Pancreas (tissue), 10 donors: Measurements from ENCODE around the gene TCEAL6. TPM values are rescaled to one million over a fixed set of nuclear protein-coding genes. Genes with fewer than 3 reads are reported as not detected.
"Not testable (repeated sequence)": the region's sequence is repeated elsewhere in the genome, so short reads cannot be mapped to it uniquely, and the experiment has no call there.

ENCODE experiments used
- ATAC-seq, 4 donors: fragments of 200-7000 bp; cut with Tn5 transposase; one replicate each; pipeline versions ENCODE4 v1.8.0 to v1.9.1; 2020; ENCODE audit warnings: mild to moderate bottlenecking in 4 of 4, moderate library complexity in 4 of 4
- DNase-seq, 6 donors: peaks; one replicate each; pipeline ENCODE4 v3.0.0-alpha.2; 2020
- FAIRE-seq: peaks from 2 replicates; lab custom pipeline; 2012; peaks lifted over from hg19 to GRCh38; lab: Jason Lieb, UNC
- H3K27ac ChIP-seq, 4 donors: fragments of 200-600 bp; sonication (generic); 1 replicate in 3 of 4; 2 replicates in 1 of 4; pipeline versions ENCODE4 v1.5.0 to v1.8.0; 2020
- H3K27me3 ChIP-seq, 4 donors: fragments of 200-600 bp; one replicate each; pipeline ENCODE4 v1.8.0; 2021
- H3K36me3 ChIP-seq, 3 donors: fragments of 200-600 bp; sonication (generic) in 1 of 3; one replicate each; pipeline versions ENCODE4 v1.5.0 to v1.8.0; 2020 to 2021
- H3K4me1 ChIP-seq, 3 donors: fragments of 200-600 bp; one replicate each; pipeline ENCODE4 v1.8.0; 2021
- H3K4me3 ChIP-seq, 4 donors: fragments of 200-600 bp; sonication (generic) in 2 of 4; one replicate each; pipeline versions ENCODE4 v1.5.0 to v1.8.0; 2020 to 2021
- H3K9me3 ChIP-seq, 4 donors: fragments of 200-600 bp; one replicate each; pipeline ENCODE4 v1.8.0; 2021
- CTCF ChIP-seq, 4 donors: fragments of 200-600 bp; sonication (generic) in 3 of 4; IDR thresholded peaks; one replicate each; pipeline versions ENCODE4 v1.5.0 to v1.8.0; 2021; ENCODE audit warnings: antibody characterized with exemption in 4 of 4
- WGBS, 2 donors: extraction: QIAGEN DNeasy Blood & Tissue Kit; methylation state at CpG; one replicate each; pipeline ENCODE4 v1.1.7; 2013; 5-methylcytosine and 5-hydroxymethylcytosine counted together
- intact Hi-C, 3 donors: fragments of 100-400 bp; cut with DNase I; formaldehyde crosslinking; loops; one replicate each; pipeline versions ENCODE4 v1.11.1 to v1.14.2; 2022
- polyA plus RNA-seq, 2 donors: library from polyadenylated mRNA; stranded (reverse); fragments of 200-250 nt; gene quantifications; one replicate each; pipeline ENCODE4 v1.2.3, GENCODE V29; 2013
- total RNA-seq, 6 donors: library from RNA; stranded (reverse); fragmentation: NEBNext Ultra II Directional in 4 of 6; extraction: Animal tissue kit (Norgen Biotek cat#: 25700) in 4 of 6; gene quantifications; one replicate each; pipeline versions ENCODE4 v1.2.1 to v1.2.4, GENCODE V29; 2021 to 2023
- donor health status: healthy with polysubstance abuse.
- donor health status: DM: no; HTN: no; CAD: no; lungs with moderate emphysema.
- donor health status: DM: no; HTN: no; CAD: no.
- donor health status: control.
- donor health status: control.
- donor health status: Bipolar disorder and iron deficiency.
- donor health status: DM: yes; HTN: yes; CAD: no.
- donor health status: DM: no; HTN: no; CAD: no.
- donor health status: DM: no; HTN: no; CAD: no.
- donor health status: DM: yes; HTN: yes; CAD: no.

Gene TCEAL6
- total and polyA plus RNA-seq, 8 donors = 0.14 to 2.2 (median 0.49) TPM; not detected in 5

DNA sequence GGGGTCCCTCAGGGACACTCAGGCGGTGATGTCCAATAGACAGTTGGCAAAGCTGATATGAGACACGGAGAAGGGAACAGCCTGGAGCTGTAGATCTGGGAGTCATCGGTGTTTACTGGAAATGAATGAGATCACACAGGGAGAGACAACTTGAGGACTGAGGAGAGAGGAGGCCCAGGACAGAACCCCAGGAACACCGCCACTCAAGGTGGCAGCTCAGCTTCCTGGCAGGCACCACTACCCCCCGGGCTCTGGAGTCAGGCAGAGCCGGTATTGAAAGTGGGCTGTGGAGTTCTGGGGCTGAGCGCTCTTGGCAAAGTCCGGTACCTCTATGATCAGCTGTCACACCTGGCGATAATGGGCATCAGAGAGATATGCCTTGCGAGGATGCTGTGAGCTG is 17.3 kb downstream of the TCEAL6 start:
- DNase-seq, H3K27ac ChIP-seq: not testable (repeated sequence)
- peak in 3 of 4 donors; percentile 32 to 42 (median 34) for ATAC-seq

GRCh38 chrX:102115748-102116147 is 26.5 kb downstream of the TCEAL6 start:
- no peak for TF ChIP-seq CTCF (IDR thresholded peaks at IDR 0.05)
- Histone ChIP-seq H3K9me3 (peaks cover 0 to 4% (median 0%) of the 10 kb centered on the region in 4 donors), H3K27me3 (peaks cover 0 to 8% (median 0%) of the 10 kb centered on the region in 4 donors), H3K36me3 (no peaks in the 10 kb centered on the region), H3K4me1 (no peaks in the 10 kb centered on the region), H3K4me3 (no peak overlapping the region), H3K27ac (no peak overlapping the region)
- WGBS, 2 donors = 24 to 41% methylated on average over 2 of the region's 2 CpGs
- peak in 2 of 6 donors; percentile 15 to 48 for DNase-seq
- ATAC-seq = peak in 1 of 4 donors; percentile 71
- no peak for FAIRE-seq
- intact Hi-C loops = no loop called here

More for the DNA sequence above, 17.3 kb downstream of the TCEAL6 start:
- intact Hi-C loops, H3K36me3 ChIP-seq, H3K4me1 ChIP-seq, H3K9me3 ChIP-seq, FAIRE-seq: not testable (repeated sequence)
- 5 to 35% methylated on average over 8 to 9 of the region's 10 CpGs for WGBS, 2 donors
- H3K27me3 ChIP-seq = peaks cover 0 to 20% (median 0%) of the 10 kb centered on the region in 4 donors
- H3K4me3 ChIP-seq = peak overlapping the region in 2 of 4 donors; percentile 1 to 18

DNA sequence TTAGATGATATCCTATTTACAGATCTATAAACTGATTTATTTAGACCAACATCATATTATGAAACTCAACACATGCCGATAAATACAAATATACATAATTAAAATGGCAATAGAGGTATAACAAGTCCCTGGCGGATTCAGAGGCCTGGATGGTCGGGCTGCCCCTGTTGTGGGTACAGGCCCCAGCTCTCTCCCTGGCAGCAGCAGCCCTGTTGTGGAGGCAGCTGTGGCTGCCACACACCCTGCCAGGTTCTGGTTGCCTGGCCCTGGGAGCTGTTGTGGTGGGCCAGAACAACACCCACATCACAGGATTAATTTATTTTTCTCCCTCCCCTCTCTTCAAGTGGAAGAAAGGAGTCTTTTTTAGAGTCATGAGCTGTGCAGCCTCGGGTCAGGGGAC is 28.9 kb downstream of the TCEAL6 start:
- H3K36me3 ChIP-seq = no peaks in the 10 kb centered on the region
- FAIRE-seq = no peak
- H3K9me3 ChIP-seq = peaks cover 0 to 4% (median 0%) of the 10 kb centered on the region in 4 donors
- no peak overlapping the region for H3K4me3 ChIP-seq
- H3K27me3 ChIP-seq = peaks cover 0 to 8% (median 0%) of the 10 kb centered on the region in 4 donors
- no peak for DNase-seq
- intact Hi-C loops = no loop called here
- WGBS, 2 donors = 63 to 70% methylated on average over 4 of the region's 4 CpGs
- ATAC-seq = no peak
- no peaks in the 10 kb centered on the region for H3K4me1 ChIP-seq
- no peak for TF ChIP-seq CTCF (IDR thresholded peaks at IDR 0.05)
- H3K27ac ChIP-seq = no peak overlapping the region

Other genes with a start within 250 kb of the TCEAL6 start
- 1 to 10 TPM; 2.8 to 6.6 (median 4.9) TPM for gene ZMAT1, start 210.5 kb downstream of the TCEAL6 start, total RNA-seq
- 10 to 100 TPM; 11.7 to 26.7 TPM for gene ZMAT1, start 210.5 kb downstream of the TCEAL6 start, polyA plus RNA-seq
- 1 to 10 TPM in 4 of 6 donors, under 1 TPM in 2; 0.37 to 2.3 (median 1.4) TPM for gene TCEAL2, start 16.8 kb downstream of the TCEAL6 start, total RNA-seq
- 10 to 100 TPM in 1 of 2 donors, 1 to 10 TPM in 1; 7.4 to 24.2 TPM for gene TCEAL2, start 16.8 kb downstream of the TCEAL6 start, polyA plus RNA-seq
- 10 to 100 TPM in 3 of 6 donors, 1 to 10 TPM in 3; 7.8 to 15.4 (median 9.5) TPM for gene BEX5, start 13.5 kb upstream of the TCEAL6 start, total RNA-seq
- 10 to 100 TPM in 1 of 2 donors, 1 to 10 TPM in 1; 9.5 to 35.8 TPM for gene BEX5, start 13.5 kb upstream of the TCEAL6 start, polyA plus RNA-seq
- not detected for gene TCP11X1, start 72.8 kb upstream of the TCEAL6 start, total RNA-seq
- not detected for gene TCP11X1, start 72.8 kb upstream of the TCEAL6 start, polyA plus RNA-seq
- gene NXF2, start 104.7 kb upstream of the TCEAL6 start, total RNA-seq = not detected
- gene NXF2, start 104.7 kb upstream of the TCEAL6 start, polyA plus RNA-seq = under 1 TPM in 1 of 2 donors, not detected in 1; 0.11 TPM